Hematopoietic multipotent progenitor cell treated with erythropoietin and hydrocortisone succinate and interleukin-3 and kit ligand, for 4 days (in vitro differentiated cells): ENCODE measurements around the gene CLSTN1.

Experiments
- DNase-seq: peaks from one replicate; pipeline ENCODE4 v3.0.0-alpha.2; 2015

The CLSTN1 gene

GRCh38 chr1:9823943-9824701, at the start of gene CLSTN1:
CLSTN1 (minus strand) TSS chr1:9823965; CDS start chr1:9823733, 232 bp downstream.
- peak; percentile 92 for DNase-seq

GRCh38 chr1:9873385-9873784, 49.6 kb upstream of the CLSTN1 start:
- no peak for DNase-seq

GRCh38 chr1:9872430-9873165, 48.8 kb upstream of the CLSTN1 start:
- no peak for DNase-seq

GRCh38 chr1:9871707-9872425, 48.1 kb upstream of the CLSTN1 start:
- no peak for DNase-seq

- DNase-seq, result no peak
Measured at GRCh38 chr1:9871021-9871420, 47.3 kb upstream of the CLSTN1 start.

- no peak for DNase-seq
Measured at GRCh38 chr1:9870572-9870971, 46.8 kb upstream of the CLSTN1 start.

GRCh38 chr1:9869831-9870251, 46.1 kb upstream of the CLSTN1 start:
- DNase-seq, result no peak

- no peak for DNase-seq
Measured at GRCh38 chr1:9868244-9868590, 44.5 kb upstream of the CLSTN1 start.

- DNase-seq, result peak; percentile 89
Measured at GRCh38 chr1:9867408-9868243, 43.9 kb upstream of the CLSTN1 start.

GRCh38 chr1:9866836-9867235, 43.1 kb upstream of the CLSTN1 start:
- DNase-seq, result no peak

GRCh38 chr1:9865724-9866123, 42.0 kb upstream of the CLSTN1 start:
- DNase-seq, result no peak

GRCh38 chr1:9863371-9863770, 39.6 kb upstream of the CLSTN1 start:
- no peak for DNase-seq

- DNase-seq, result peak; percentile 34
Measured at GRCh38 chr1:9861360-9861759, 37.6 kb upstream of the CLSTN1 start.

- DNase-seq, result no peak
Measured at GRCh38 chr1:9860887-9861286, 37.1 kb upstream of the CLSTN1 start.

- no peak for DNase-seq
Measured at GRCh38 chr1:9859281-9860014, 35.7 kb upstream of the CLSTN1 start.

GRCh38 chr1:9858293-9859035, 34.7 kb upstream of the CLSTN1 start:
- no peak for DNase-seq

- DNase-seq, result no peak
Measured at GRCh38 chr1:9855186-9855585, 31.4 kb upstream of the CLSTN1 start.

GRCh38 chr1:9853249-9853595, 29.5 kb upstream of the CLSTN1 start:
- DNase-seq, result peak; percentile 38

- peak; percentile 46 for DNase-seq
Measured at GRCh38 chr1:9852410-9853248, 28.9 kb upstream of the CLSTN1 start.

GRCh38 chr1:9852004-9852403, 28.2 kb upstream of the CLSTN1 start:
- no peak for DNase-seq
